Limb (tissue), 2 donors: ENCODE data around the gene THSD7B.

ENCODE experiments used
- DNase-seq, 2 donors: peaks; one replicate each; pipeline ENCODE4 v3.0.0-alpha.2; 2016; ENCODE audit errors: extremely low spot score in 2 of 2

The THSD7B gene

DNA sequence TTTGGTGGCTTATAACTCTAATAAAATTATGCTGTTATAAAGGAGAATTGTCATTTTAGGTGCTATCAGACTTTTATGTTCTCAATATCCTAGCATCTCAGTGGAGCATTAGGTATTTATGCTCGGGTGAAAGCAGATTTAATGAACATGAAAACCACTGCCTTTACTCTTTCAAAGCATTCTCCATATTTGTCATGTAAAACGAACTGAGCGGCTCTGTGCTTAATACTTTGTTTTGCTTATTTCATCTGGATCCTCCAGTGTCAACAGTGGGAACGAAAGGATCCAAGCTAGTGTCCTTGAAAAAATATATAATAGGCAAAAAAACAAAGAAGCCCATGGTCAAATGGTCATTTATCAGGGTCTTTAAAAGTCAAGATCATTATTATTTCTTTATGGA lies 53.5 kb downstream of the THSD7B start:
- no peak for DNase-seq

DNA sequence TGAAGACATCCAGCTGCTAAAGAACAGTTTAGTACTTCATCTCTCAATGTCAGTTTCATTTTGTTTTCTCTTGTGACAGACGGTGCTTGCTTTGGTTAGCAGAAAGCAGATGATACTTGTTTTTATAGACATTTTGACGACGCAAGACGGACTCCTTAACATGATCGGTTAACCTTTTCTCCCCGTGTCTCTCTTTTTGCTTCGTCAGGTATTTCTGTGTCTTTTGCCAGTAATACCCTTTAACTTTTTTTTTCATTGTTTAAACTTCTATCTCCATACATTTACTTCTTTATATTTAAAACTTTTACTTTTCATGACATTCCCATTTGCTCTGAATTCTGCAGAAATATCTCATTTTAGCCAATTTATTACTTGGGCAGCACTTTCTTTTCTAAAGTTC lies 57.9 kb downstream of the THSD7B start:
- DNase-seq, result no peak

DNA sequence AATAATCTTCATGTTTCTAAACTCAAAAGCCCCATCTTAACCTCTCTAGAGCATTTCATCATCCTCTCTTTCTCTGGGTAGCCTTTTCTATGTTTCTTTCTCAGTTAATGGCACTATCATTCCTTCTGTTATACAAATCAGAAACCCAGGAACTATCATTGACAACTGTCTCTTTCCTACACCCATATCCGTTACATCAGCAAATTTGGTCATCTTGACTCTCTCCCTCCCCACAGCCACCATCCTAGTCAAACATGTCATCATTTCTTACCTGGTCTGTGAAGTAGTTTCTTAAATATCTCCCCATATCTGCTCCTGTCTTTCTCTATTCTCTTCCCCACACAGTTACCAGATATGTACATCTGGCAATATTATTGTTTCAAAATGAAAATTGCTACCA lies 62.8 kb downstream of the THSD7B start:
- no peak for DNase-seq

GRCh38 chr2:136828774-136829173 lies 63.4 kb downstream of the THSD7B start:
- DNase-seq, result no peak

GRCh38 chr2:136844546-136844945 lies 79.2 kb downstream of the THSD7B start:
- no peak for DNase-seq

GRCh38 chr2:136858656-136859055 lies 93.3 kb downstream of the THSD7B start:
- peak in 1 of 2 donors; percentile 3 for DNase-seq

- DNase-seq, result no peak
Observed at GRCh38 chr2:136860443-136860958, 95.2 kb downstream of the THSD7B start.

- no peak for DNase-seq
Observed at GRCh38 chr2:136863468-136863867, 98.1 kb downstream of the THSD7B start.

DNA sequence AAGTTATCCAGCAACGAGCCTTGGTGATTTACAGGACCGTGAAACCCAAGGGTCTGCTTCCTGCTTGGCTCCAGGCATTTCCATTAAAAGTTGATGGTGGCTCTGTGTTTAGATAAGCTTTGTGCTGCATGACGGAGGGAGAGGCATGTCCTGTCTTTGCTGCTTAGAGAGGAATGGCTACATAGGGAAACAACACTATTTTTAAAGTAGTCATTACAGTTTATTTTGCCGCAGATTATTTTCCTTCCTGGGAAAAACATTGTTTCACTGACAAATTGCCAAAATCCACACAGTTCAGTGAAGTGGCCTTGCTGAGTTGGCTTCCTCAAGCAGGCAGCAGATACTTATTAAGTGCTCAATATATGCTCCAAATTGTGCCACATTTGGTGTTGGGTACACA lies 98.5 kb downstream of the THSD7B start:
- DNase-seq, result no peak

DNA sequence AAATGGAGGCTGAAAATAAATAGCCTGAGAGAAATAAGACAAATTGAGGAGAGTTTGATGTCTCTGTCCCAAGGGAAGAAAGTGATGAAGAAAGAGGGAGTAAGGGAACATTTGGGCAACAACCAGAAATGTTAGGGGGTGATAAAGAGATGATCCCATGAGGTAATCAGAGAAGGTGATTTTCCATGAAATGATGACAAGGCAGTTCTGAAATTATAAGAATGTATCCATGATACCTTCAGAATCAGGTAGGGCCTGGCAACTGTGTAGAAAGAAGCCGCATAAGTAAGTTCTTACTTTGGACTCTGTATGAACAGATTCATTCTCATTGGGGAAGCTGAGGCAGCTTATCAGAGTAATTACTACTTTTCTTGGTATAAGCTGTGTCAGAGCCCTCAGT lies 106.1 kb downstream of the THSD7B start:
- DNase-seq, result no peak

DNA sequence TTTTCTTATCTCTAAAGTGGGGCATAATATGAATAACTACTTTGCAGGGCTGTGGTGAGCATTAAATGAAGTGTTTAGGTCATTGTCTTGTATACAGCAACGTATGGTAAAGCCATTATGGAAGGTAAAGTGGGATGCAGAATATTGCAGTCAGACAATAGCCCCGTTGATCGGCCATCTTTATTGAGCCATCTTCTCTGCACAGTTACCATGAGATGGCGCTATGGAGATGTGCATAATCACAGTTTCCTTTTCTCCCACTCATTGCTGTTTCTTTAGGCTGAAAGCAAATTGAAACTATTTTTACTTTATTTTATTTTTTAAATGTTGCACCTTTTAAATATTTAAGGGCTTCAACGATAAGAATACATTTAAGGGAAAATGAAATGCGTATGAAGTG lies 108.9 kb downstream of the THSD7B start:
- no peak for DNase-seq

DNA sequence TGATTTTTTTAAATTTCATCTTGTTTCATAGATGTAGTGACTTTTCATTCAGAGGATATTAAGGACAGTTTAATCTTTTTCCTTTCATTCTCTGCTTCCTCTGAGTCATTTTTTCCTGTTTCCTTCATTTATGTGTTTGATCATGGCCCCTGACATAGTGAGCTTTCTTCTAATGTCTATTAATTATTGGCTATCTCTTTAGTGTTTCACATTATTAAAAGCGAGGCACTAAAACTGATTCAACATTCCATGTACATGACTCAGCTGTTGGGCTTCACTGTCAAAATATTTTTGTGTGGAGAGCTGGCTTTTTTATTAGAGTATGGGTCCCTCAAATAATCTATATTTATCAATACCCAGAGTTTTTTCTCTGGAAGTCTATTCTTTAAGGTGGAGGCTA lies 125.8 kb downstream of the THSD7B start:
- DNase-seq, result no peak

DNA sequence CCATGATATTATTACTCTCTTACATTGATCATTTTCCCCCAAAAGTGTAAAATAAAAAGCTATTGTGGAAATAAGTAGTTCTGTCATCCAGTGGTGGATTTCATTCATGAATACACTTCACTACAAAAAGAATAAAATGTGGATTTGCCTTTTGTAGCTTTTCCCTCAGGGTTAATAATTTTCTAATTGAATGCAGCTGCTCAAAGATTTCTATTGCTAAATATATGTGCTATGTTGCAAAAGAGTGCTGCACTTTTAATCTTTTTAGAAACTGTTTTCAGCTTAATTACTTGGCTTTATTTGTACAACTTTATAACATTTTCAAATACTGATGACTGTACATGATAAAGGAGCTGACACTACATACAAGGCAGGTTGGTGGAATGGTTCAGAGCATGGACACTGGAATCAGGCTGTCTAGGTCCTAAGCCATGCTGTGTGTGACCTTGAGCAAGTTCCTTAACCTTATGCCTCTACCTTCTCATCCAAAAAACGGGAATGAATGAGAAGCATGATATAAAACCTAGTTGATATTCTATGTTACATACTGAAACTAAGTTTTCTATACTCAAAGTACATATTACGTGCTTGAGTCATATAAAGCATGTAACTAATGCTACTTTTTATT lies 128.8 kb downstream of the THSD7B start:
- DNase-seq, result no peak

DNA sequence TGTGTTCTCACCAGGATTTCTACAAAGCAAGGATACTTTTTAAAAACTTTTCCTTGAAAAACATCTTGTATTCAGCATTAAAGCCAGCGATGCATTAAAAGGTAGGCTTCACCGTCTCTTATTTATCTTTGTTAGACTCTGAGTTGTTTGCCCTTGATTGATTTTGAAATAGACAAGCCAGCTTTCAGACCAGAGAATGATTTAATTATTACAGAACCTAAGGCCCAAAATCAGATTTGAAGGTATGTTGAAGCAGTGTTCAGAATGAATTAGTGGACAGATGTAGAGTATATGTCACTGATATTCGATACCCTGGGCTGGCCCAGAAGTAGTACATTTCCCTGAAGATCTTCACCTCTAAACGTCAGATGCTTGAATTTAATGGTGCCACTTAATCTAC lies 136.4 kb downstream of the THSD7B start:
- no peak for DNase-seq

DNA sequence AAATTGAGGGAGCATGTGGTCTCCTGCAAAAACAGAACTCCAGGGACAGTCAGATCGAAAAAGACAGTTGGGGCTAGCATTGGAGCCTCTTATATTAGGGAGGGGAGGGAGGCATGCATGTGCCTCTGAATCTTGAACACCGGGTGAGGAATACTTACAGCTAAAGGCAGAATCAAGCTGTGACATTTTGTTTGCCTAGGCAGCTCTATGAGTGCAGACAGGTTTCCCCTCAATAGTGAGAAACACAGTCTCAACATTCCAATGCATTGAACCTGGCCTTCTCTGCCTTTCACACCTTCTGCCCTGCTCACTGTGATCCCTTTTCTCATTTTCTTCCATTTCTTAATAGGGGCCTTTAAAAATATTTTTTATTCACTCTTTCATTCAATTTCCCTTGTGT lies 140.4 kb downstream of the THSD7B start:
- no peak for DNase-seq

DNA sequence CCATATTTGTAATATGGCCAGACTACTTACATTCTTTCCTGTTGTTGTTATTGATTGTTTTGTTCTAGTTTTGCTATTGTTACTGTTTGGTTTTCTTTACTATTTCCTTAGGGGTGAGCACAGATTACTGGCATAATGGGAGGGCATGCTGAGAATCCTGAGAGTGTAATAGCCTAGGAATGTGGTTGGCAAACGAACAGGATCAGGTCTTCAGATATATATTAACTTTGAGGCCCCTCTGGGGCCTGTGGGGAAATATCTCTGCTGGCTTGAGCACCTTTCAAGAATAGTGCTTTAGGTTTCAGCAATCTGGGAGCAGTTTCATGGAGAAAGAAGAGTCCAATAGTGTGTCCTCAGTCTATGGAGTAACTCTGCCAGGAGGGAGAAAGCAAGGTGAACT lies 144.4 kb downstream of the THSD7B start:
- no peak for DNase-seq

DNA sequence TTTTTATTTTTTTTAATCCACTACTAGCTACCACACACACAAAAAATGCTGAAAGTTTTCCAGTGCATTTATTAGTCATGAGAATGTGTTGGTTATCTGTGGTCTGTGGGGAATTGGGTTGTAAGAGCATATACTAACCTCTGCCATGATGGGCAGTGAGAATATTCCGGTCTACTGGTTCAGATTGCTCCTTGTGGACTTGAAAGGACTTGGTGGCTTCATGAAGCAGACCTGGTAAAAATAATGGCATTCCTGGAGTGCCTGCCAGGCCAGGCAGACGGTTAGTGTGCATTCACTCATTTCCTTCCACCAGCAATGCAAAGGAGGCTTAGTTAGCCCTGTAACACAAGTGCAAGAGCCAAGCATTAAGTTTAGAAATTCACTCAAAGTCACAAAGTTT lies 150.8 kb downstream of the THSD7B start:
- no peak for DNase-seq

- DNase-seq, result peak; percentile 47 to 57
Observed at GRCh38 chr2:136917411-136917881, 152.1 kb downstream of the THSD7B start.

- DNase-seq, result no peak
Observed at GRCh38 chr2:136919682-136920081, 154.3 kb downstream of the THSD7B start.

- DNase-seq, result no peak
Observed at GRCh38 chr2:136920652-136921333, 155.4 kb downstream of the THSD7B start.

GRCh38 chr2:136927156-136927555 lies 161.8 kb downstream of the THSD7B start:
- DNase-seq, result no peak

GRCh38 chr2:136929531-136929930 lies 164.2 kb downstream of the THSD7B start:
- DNase-seq, result no peak

- no peak for DNase-seq
Observed at GRCh38 chr2:136932700-136933099, 167.4 kb downstream of the THSD7B start.
